Daoy (cell line): ENCODE measurements around the gene RAPGEF5. TPM values are rescaled to one million over a fixed set of nuclear protein-coding genes. Genes with fewer than 3 reads are reported as not detected.

Experiments used
- DNase-seq: peaks from one replicate; pipeline ENCODE4 v3.0.0-alpha.2; 2015; ENCODE audit warnings: low read depth
- total RNA-seq: library from RNA; depleted of rRNA; stranded (reverse); fragments of >200 nt; shearing (Covaris generic); gene quantifications from 2 replicates; pipeline ENCODE4 v1.2.3, GENCODE V29; 2014

The RAPGEF5 gene
- total RNA-seq, 1 experiment from 2014 or later = 1.8 TPM

GRCh38 chr7:22156205-22156604 is 200.7 kb downstream of the RAPGEF5 start:
- peak; percentile 90 for DNase-seq

- no peak for DNase-seq
These were observed 202.8 kb downstream of the RAPGEF5 start for GRCh38 chr7:22154143-22154529.

- no peak for DNase-seq
These were observed 203.4 kb downstream of the RAPGEF5 start for GRCh38 chr7:22153432-22154142.

GRCh38 chr7:22152690-22153089 is 204.3 kb downstream of the RAPGEF5 start:
- no peak for DNase-seq

GRCh38 chr7:22151901-22152300 is 205.1 kb downstream of the RAPGEF5 start:
- no peak for DNase-seq

GRCh38 chr7:22150221-22150620 is 206.7 kb downstream of the RAPGEF5 start:
- DNase-seq = no peak

- no peak for DNase-seq
These were observed 209.1 kb downstream of the RAPGEF5 start for GRCh38 chr7:22147868-22148267.

GRCh38 chr7:22146961-22147512 is 209.9 kb downstream of the RAPGEF5 start:
- peak; percentile 32 for DNase-seq

- DNase-seq = no peak
These were observed 212.0 kb downstream of the RAPGEF5 start for GRCh38 chr7:22144950-22145349.

- no peak for DNase-seq
These were observed 213.5 kb downstream of the RAPGEF5 start for GRCh38 chr7:22143491-22143890.

GRCh38 chr7:22142572-22142971 is 214.4 kb downstream of the RAPGEF5 start:
- DNase-seq = no peak

GRCh38 chr7:22141355-22141754 is 215.6 kb downstream of the RAPGEF5 start:
- DNase-seq = no peak

GRCh38 chr7:22140578-22140977 is 216.4 kb downstream of the RAPGEF5 start:
- DNase-seq = no peak

GRCh38 chr7:22138886-22139285 is 218.1 kb downstream of the RAPGEF5 start:
- DNase-seq = no peak

- DNase-seq = no peak
These were observed 218.8 kb downstream of the RAPGEF5 start for GRCh38 chr7:22138106-22138505.

- no peak for DNase-seq
These were observed 219.5 kb downstream of the RAPGEF5 start for GRCh38 chr7:22137466-22137865.

- no peak for DNase-seq
These were observed 219.9 kb downstream of the RAPGEF5 start for GRCh38 chr7:22137026-22137425.

- no peak for DNase-seq
These were observed 227.0 kb downstream of the RAPGEF5 start for GRCh38 chr7:22129819-22130580.

- no peak for DNase-seq
These were observed 227.8 kb downstream of the RAPGEF5 start for GRCh38 chr7:22129166-22129565.

- no peak for DNase-seq
These were observed 228.4 kb downstream of the RAPGEF5 start for GRCh38 chr7:22128528-22128920.

- DNase-seq = no peak
These were observed 229.0 kb downstream of the RAPGEF5 start for GRCh38 chr7:22127835-22128527.

- DNase-seq = no peak
These were observed 231.5 kb downstream of the RAPGEF5 start for GRCh38 chr7:22125436-22125835.
